Thoracic aorta (tissue), 2 donors: ENCODE measurements around the gene PLCXD3. TPM values are rescaled to one million over a fixed set of nuclear protein-coding genes. Genes with fewer than 3 reads are reported as not detected.
"Not testable (repeated sequence)": the region's sequence is repeated elsewhere in the genome, so short reads cannot be mapped to it uniquely, and the experiment has no call there.

Experiments used
- ATAC-seq: fragments of 150-250 bp; one replicate; pipeline ENCODE4 v1.8.0; 2017; ENCODE audit warnings: low read depth; ENCODE audit not compliant: insufficient number of reproducible peaks, low FRiP score
- DNase-seq: peaks from one replicate; pipeline ENCODE4 v3.0.0-alpha.2; 2020; ENCODE audit warnings: low spot score
- H3K27ac ChIP-seq, 2 donors: fragments of 200-600 bp; sonication (generic); 1 replicate in 1 of 2; 2 replicates in 1 of 2; pipeline ENCODE4 v1.5.1; 2016; ENCODE audit warnings: mild to moderate bottlenecking in 2 of 2, moderate library complexity in 2 of 2
- H3K27me3 ChIP-seq: fragments of 200-600 bp; sonication (generic); replicated peaks from 2 replicates; pipeline ENCODE4 v1.6.0; 2016; ENCODE audit warnings: mild to moderate bottlenecking; ENCODE audit not compliant: insufficient read depth
- H3K36me3 ChIP-seq: fragments of 200-600 bp; sonication (generic); one replicate; pipeline ENCODE4 v1.5.1; 2016
- H3K4me1 ChIP-seq, 2 donors: fragments of 200-600 bp; sonication (generic); 1 replicate in 1 of 2; 2 replicates in 1 of 2; pipeline versions ENCODE4 v1.5.1 to v1.6.0; 2016; ENCODE audit warnings: low read depth in 2 of 2, mild to moderate bottlenecking in 1 of 2; ENCODE audit not compliant: control insufficient read depth in 1 of 2
- H3K4me3 ChIP-seq: fragments of 200-600 bp; sonication (generic); 2 replicates; pipeline ENCODE4 v1.5.1; 2016; ENCODE audit warnings: mild to moderate bottlenecking
- H3K9me3 ChIP-seq: fragments of 200-600 bp; sonication (generic); 2 replicates; pipeline ENCODE4 v1.5.1; 2016
- CTCF ChIP-seq: fragments of 200-600 bp; sonication (generic); IDR thresholded peaks from one replicate; pipeline ENCODE4 v1.5.1; 2019; ENCODE audit warnings: antibody characterized with exemption
- total RNA-seq, 2 donors: library from RNA; depleted of rRNA; stranded (reverse); fragments of >200 nt; gene quantifications; one replicate each; pipeline versions ENCODE4 v1.1.0 to v1.2.3, GENCODE V29; 2016

PLCXD3 gene
- total RNA-seq, 2 donors from 2014 or later: 4.3 to 5.9 TPM

GRCh38 chr5:41503310-41503709 is 7.1 kb downstream of the PLCXD3 start:
- DNase-seq: no peak
- ATAC-seq: no peak
- Histone ChIP-seq H3K4me1 (no peaks in the 10 kb centered on the region), H3K36me3 (no peaks in the 10 kb centered on the region), H3K9me3 (no peaks in the 10 kb centered on the region), H3K27ac (no peak overlapping the region), H3K27me3 (no peaks in the 10 kb centered on the region), H3K4me3 (no peak overlapping the region)
- no peak for TF ChIP-seq CTCF

- H3K9me3 ChIP-seq, H3K4me3 ChIP-seq, DNase-seq, H3K36me3 ChIP-seq, H3K27me3 ChIP-seq, H3K27ac ChIP-seq, ATAC-seq, H3K4me1 ChIP-seq: not testable (repeated sequence)
Measured at GRCh38 chr5:41493490-41494126, 16.8 kb downstream of the PLCXD3 start.

GRCh38 chr5:41485533-41485932 is 24.9 kb downstream of the PLCXD3 start:
- no peak for DNase-seq
- no peak for TF ChIP-seq CTCF
- no peak overlapping the region for H3K4me3 ChIP-seq
- no peaks in the 10 kb centered on the region for H3K27me3 ChIP-seq
- no peak overlapping the region for H3K27ac ChIP-seq
- no peaks in the 10 kb centered on the region for H3K9me3 ChIP-seq
- H3K36me3 ChIP-seq: no peaks in the 10 kb centered on the region
- no peaks in the 10 kb centered on the region for H3K4me1 ChIP-seq
- ATAC-seq: no peak

- H3K27me3 ChIP-seq: no peaks in the 10 kb centered on the region
- TF ChIP-seq CTCF: no peak
Measured at GRCh38 chr5:41482715-41483114, 27.7 kb downstream of the PLCXD3 start.

GRCh38 chr5:41482173-41482572 is 28.2 kb downstream of the PLCXD3 start:
- ATAC-seq (no peak), DNase-seq (no peak)
- Histone ChIP-seq H3K9me3 (no peaks in the 10 kb centered on the region), H3K27ac (no peak overlapping the region), H3K36me3 (no peaks in the 10 kb centered on the region), H3K4me1 (no peaks in the 10 kb centered on the region), H3K27me3 (no peaks in the 10 kb centered on the region), H3K4me3 (no peak overlapping the region)
- no peak for TF ChIP-seq CTCF

More at GRCh38 chr5:41482715-41483114, 27.7 kb downstream of the PLCXD3 start:
- Histone ChIP-seq H3K4me3 (no peak overlapping the region), H3K36me3 (no peaks in the 10 kb centered on the region), H3K27ac (no peak overlapping the region), H3K9me3 (no peaks in the 10 kb centered on the region), H3K4me1 (no peaks in the 10 kb centered on the region)
- ATAC-seq (no peak), DNase-seq (no peak)

GRCh38 chr5:41471571-41472208 is 38.7 kb downstream of the PLCXD3 start:
- DNase-seq: not testable (repeated sequence)

More at GRCh38 chr5:41471571-41472208, 38.7 kb downstream of the PLCXD3 start:
- H3K27ac ChIP-seq, H3K27me3 ChIP-seq, H3K36me3 ChIP-seq, H3K4me3 ChIP-seq, H3K4me1 ChIP-seq, ATAC-seq, H3K9me3 ChIP-seq: not testable (repeated sequence)
